Measurements from ENCODE around the gene ADAM23.

Gene ADAM23

DNA sequence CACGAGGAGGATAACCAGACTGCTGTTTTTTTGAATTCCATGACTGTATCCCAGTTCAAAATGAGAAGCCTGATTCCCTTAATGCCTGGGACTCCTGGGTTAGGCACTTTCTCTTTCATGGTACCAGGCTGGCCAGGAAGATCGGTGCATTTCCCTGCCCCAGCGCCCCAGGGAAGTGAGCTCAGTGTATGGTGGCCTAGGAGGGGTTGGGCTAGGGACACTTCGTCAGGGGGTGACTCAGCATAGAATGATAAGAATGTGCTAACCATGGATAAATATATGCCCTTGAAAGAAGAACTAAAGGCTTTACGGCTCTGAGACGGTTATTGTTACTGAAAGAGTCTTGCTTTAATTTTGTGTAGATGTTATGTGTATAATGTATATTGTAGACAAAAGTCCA lies 171.5 kb downstream of the ADAM23 start:
- Histone ChIP-seq H3K27me3 (ENCODE audit: low read depth, low read length) (no peaks in the 10 kb centered on the region), H3K4me2 (ENCODE audit: low read length) (no peak overlapping the region), H3K79me2 (ENCODE audit: low read length) (no peaks in the 10 kb centered on the region), H4K20me1 (ENCODE audit: insufficient read depth, low read length) (no peaks in the 10 kb centered on the region), H3K9me3 (ENCODE audit: insufficient read depth, low read length) (no peaks in the 10 kb centered on the region), H3K9ac (ENCODE audit: low read length) (no peak overlapping the region), H3K27ac (ENCODE audit: low read length) (no peak overlapping the region), H3K36me3 (replicated peaks; ENCODE audit: low read depth, low read length) (no peaks in the 10 kb centered on the region), H3K4me1 (ENCODE audit: low read length) (no peaks in the 10 kb centered on the region), H3K4me3 (ENCODE audit: low read length) (no peak overlapping the region), H2AFZ (ENCODE audit: low read depth, low read length) (no peak overlapping the region)
- TF ChIP-seq EZH2phosphoT487 (IDR thresholded peaks at IDR 0.05; ENCODE audit: low read depth) (no peak), CTCF (IDR thresholded peaks at IDR 0.05; ENCODE audit: low read depth, low read length) (no peak)

GRCh38 chr2:206615417-206616089 lies 172.2 kb downstream of the ADAM23 start:
- H3K9me3 ChIP-seq (ENCODE audit: insufficient read depth, low read length) = no peaks in the 10 kb centered on the region
- no peak overlapping the region for H3K27ac ChIP-seq (ENCODE audit: low read length)
- no peaks in the 10 kb centered on the region for H3K36me3 ChIP-seq (replicated peaks; ENCODE audit: low read depth, low read length)
- no peaks in the 10 kb centered on the region for H4K20me1 ChIP-seq (ENCODE audit: insufficient read depth, low read length)
- H3K9ac ChIP-seq (ENCODE audit: low read length) = no peak overlapping the region
- H3K79me2 ChIP-seq (ENCODE audit: low read length) = no peaks in the 10 kb centered on the region
- no peak overlapping the region for H3K4me2 ChIP-seq (ENCODE audit: low read length)
- H3K4me1 ChIP-seq (ENCODE audit: low read length) = no peaks in the 10 kb centered on the region
- no peak overlapping the region for H3K4me3 ChIP-seq (ENCODE audit: low read length)
- H2AFZ ChIP-seq (ENCODE audit: low read depth, low read length) = no peak overlapping the region
- TF ChIP-seq EZH2phosphoT487 (IDR thresholded peaks at IDR 0.05; ENCODE audit: low read depth) = no peak
- TF ChIP-seq CTCF (IDR thresholded peaks at IDR 0.05; ENCODE audit: low read depth, low read length) = no peak
- H3K27me3 ChIP-seq (ENCODE audit: low read depth, low read length) = no peaks in the 10 kb centered on the region

DNA sequence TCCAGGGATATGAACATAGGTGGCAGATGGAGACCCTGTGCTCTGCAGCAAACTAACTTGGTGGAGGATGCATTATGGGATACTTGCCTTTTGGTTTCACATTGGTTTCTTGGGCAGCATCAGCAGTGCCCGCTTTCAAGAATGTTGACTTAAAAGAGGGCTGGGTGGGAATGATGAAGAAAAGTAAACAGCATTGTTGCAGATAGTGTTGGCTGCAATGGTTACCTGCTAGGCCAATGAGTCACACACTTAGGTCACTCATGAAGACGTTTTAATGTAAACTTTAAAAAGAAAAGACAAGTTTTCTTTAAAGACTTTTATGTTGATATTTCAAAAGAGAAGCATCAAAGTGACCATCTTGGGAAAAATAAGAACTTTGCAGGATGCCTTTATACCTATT lies 172.8 kb downstream of the ADAM23 start:
- no peak overlapping the region for H3K9ac ChIP-seq (ENCODE audit: low read length)
- H2AFZ ChIP-seq (ENCODE audit: low read depth, low read length) = no peak overlapping the region
- no peak overlapping the region for H3K4me2 ChIP-seq (ENCODE audit: low read length)
- H3K79me2 ChIP-seq (ENCODE audit: low read length) = no peaks in the 10 kb centered on the region
- H4K20me1 ChIP-seq (ENCODE audit: insufficient read depth, low read length) = no peaks in the 10 kb centered on the region
- no peaks in the 10 kb centered on the region for H3K36me3 ChIP-seq (replicated peaks; ENCODE audit: low read depth, low read length)
- H3K9me3 ChIP-seq (ENCODE audit: insufficient read depth, low read length) = no peaks in the 10 kb centered on the region
- no peaks in the 10 kb centered on the region for H3K27me3 ChIP-seq (ENCODE audit: low read depth, low read length)
- TF ChIP-seq CTCF (IDR thresholded peaks at IDR 0.05; ENCODE audit: low read depth, low read length) (no peak), EZH2phosphoT487 (IDR thresholded peaks at IDR 0.05; ENCODE audit: low read depth) (no peak)
- no peak overlapping the region for H3K4me3 ChIP-seq (ENCODE audit: low read length)
- no peak overlapping the region for H3K27ac ChIP-seq (ENCODE audit: low read length)
- no peaks in the 10 kb centered on the region for H3K4me1 ChIP-seq (ENCODE audit: low read length)

DNA sequence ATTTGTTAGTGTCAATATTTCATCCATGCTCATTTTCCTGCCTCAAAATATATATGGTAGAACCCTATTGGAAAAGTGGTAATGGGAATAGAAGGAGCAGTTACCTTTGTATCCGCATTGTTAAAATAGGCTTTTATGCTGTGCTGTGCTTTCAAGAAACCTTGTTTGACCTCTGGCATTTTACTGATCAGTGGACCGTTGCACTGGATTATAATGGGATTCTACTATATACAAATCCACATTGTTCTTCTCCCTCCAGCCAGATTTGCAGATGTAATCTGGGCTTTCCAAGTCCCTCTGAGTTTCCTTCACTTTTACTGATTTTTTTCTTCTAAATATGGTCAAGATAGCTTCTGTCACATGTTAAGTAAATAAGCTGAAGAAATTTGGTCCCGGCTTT lies 175.7 kb downstream of the ADAM23 start:
- H3K4me3 ChIP-seq (ENCODE audit: low read length) = no peak overlapping the region
- H3K36me3 ChIP-seq (replicated peaks; ENCODE audit: low read depth, low read length) = no peaks in the 10 kb centered on the region
- H3K27ac ChIP-seq (ENCODE audit: low read length) = no peak overlapping the region
- no peak overlapping the region for H3K9ac ChIP-seq (ENCODE audit: low read length)
- no peaks in the 10 kb centered on the region for H3K9me3 ChIP-seq (ENCODE audit: insufficient read depth, low read length)
- H3K4me2 ChIP-seq (ENCODE audit: low read length) = no peak overlapping the region
- H3K4me1 ChIP-seq (ENCODE audit: low read length) = no peaks in the 10 kb centered on the region
- no peak overlapping the region for H2AFZ ChIP-seq (ENCODE audit: low read depth, low read length)
- TF ChIP-seq CTCF (IDR thresholded peaks at IDR 0.05; ENCODE audit: low read depth, low read length) (no peak), EZH2phosphoT487 (IDR thresholded peaks at IDR 0.05; ENCODE audit: low read depth) (no peak)
- H4K20me1 ChIP-seq (ENCODE audit: insufficient read depth, low read length) = no peaks in the 10 kb centered on the region
- no peaks in the 10 kb centered on the region for H3K79me2 ChIP-seq (ENCODE audit: low read length)
- H3K27me3 ChIP-seq (ENCODE audit: low read depth, low read length) = no peaks in the 10 kb centered on the region
